HAP-1 (cell line): ENCODE measurements around the gene PLCG2.

ENCODE experiments used
- DNase-seq, 2 experiments: peaks; one replicate each; pipeline ENCODE4 v3.0.0-alpha.2; 2016 to 2020; ENCODE audit warnings: low spot score in 2 of 2
- H3K27me3 ChIP-seq: fragments of 250-450 bp; sonication (Bioruptor Pico); 2 replicates; pipeline ENCODE4 v1.5.1; 2020; ENCODE audit warnings: low read depth, mild to moderate bottlenecking, moderate library complexity
- H3K36me3 ChIP-seq: fragments of 250-450 bp; sonication (Bioruptor Pico); replicated peaks from 2 replicates; pipeline ENCODE4 v1.5.1; 2020; ENCODE audit warnings: mild to moderate bottlenecking
- H3K4me1 ChIP-seq: fragments of 250-450 bp; sonication (Bioruptor Pico); 2 replicates; pipeline ENCODE4 v1.5.1; 2020; ENCODE audit warnings: mild to moderate bottlenecking
- H3K4me3 ChIP-seq: fragments of 250-450 bp; sonication (Bioruptor Pico); 2 replicates; pipeline ENCODE4 v1.5.1; 2020; ENCODE audit warnings: mild to moderate bottlenecking, moderate library complexity
- H3K9me3 ChIP-seq: fragments of 250-450 bp; sonication (Bioruptor Pico); 2 replicates; pipeline ENCODE4 v1.5.1; 2020; ENCODE audit warnings: mild to moderate bottlenecking, moderate library complexity
- in situ Hi-C: fragments of 300-500 bp; cut with MboI; formaldehyde crosslinking; loops from 3 replicates; pipeline ENCODE4 v1.14.3; 2020; ENCODE audit warnings: low sequenced_read_pairs, inconsistent platforms, mixed read lengths

The PLCG2 gene

GRCh38 chr16:81818905-81819304, 39.8 kb downstream of the PLCG2 start:
- in situ Hi-C loops: no loop called here
- DNase-seq: no peak
- H3K4me3 ChIP-seq: no peak overlapping the region
- H3K9me3 ChIP-seq: no peaks in the 10 kb centered on the region
- H3K27me3 ChIP-seq: no peaks in the 10 kb centered on the region
- no peaks in the 10 kb centered on the region for H3K4me1 ChIP-seq
- no peaks in the 10 kb centered on the region for H3K36me3 ChIP-seq

- no peaks in the 10 kb centered on the region for H3K36me3 ChIP-seq
- H3K27me3 ChIP-seq: no peaks in the 10 kb centered on the region
- H3K9me3 ChIP-seq: no peaks in the 10 kb centered on the region
- H3K4me3 ChIP-seq: no peak overlapping the region
- no peaks in the 10 kb centered on the region for H3K4me1 ChIP-seq
- no peak for DNase-seq
- in situ Hi-C loops: no loop called here
Observed at GRCh38 chr16:81821436-81822128, 42.5 kb downstream of the PLCG2 start.

GRCh38 chr16:81823111-81823510, 44.0 kb downstream of the PLCG2 start:
- Histone ChIP-seq H3K27me3 (no peaks in the 10 kb centered on the region), H3K36me3 (no peaks in the 10 kb centered on the region), H3K4me3 (no peak overlapping the region), H3K9me3 (no peaks in the 10 kb centered on the region), H3K4me1 (no peaks in the 10 kb centered on the region)
- no peak for DNase-seq
- in situ Hi-C loops: no loop called here

GRCh38 chr16:81823734-81824133, 44.6 kb downstream of the PLCG2 start:
- no peaks in the 10 kb centered on the region for H3K9me3 ChIP-seq
- no peaks in the 10 kb centered on the region for H3K4me1 ChIP-seq
- no peaks in the 10 kb centered on the region for H3K36me3 ChIP-seq
- no peak overlapping the region for H3K4me3 ChIP-seq
- no peaks in the 10 kb centered on the region for H3K27me3 ChIP-seq
- in situ Hi-C loops: no loop called here
- DNase-seq: no peak

- in situ Hi-C loops: no loop called here
- H3K4me3 ChIP-seq: no peak overlapping the region
- H3K4me1 ChIP-seq: no peaks in the 10 kb centered on the region
- no peaks in the 10 kb centered on the region for H3K27me3 ChIP-seq
- no peaks in the 10 kb centered on the region for H3K9me3 ChIP-seq
- no peaks in the 10 kb centered on the region for H3K36me3 ChIP-seq
- DNase-seq: no peak
Observed at GRCh38 chr16:81826523-81826922, 47.4 kb downstream of the PLCG2 start.

GRCh38 chr16:81830845-81831540, 51.9 kb downstream of the PLCG2 start:
- Histone ChIP-seq H3K27me3 (no peaks in the 10 kb centered on the region), H3K9me3 (no peaks in the 10 kb centered on the region), H3K4me3 (no peak overlapping the region), H3K4me1 (no peaks in the 10 kb centered on the region), H3K36me3 (no peaks in the 10 kb centered on the region)
- DNase-seq: no peak
- in situ Hi-C loops: no loop called here

- H3K36me3 ChIP-seq: no peaks in the 10 kb centered on the region
- H3K4me1 ChIP-seq: no peaks in the 10 kb centered on the region
- DNase-seq: no peak
- H3K4me3 ChIP-seq: no peak overlapping the region
- H3K9me3 ChIP-seq: no peaks in the 10 kb centered on the region
- H3K27me3 ChIP-seq: no peaks in the 10 kb centered on the region
- in situ Hi-C loops: no loop called here
Observed at GRCh38 chr16:81831722-81832126, 52.6 kb downstream of the PLCG2 start.

- DNase-seq: no peak
- Histone ChIP-seq H3K4me3 (no peak overlapping the region), H3K27me3 (no peaks in the 10 kb centered on the region), H3K9me3 (no peaks in the 10 kb centered on the region), H3K36me3 (no peaks in the 10 kb centered on the region), H3K4me1 (no peaks in the 10 kb centered on the region)
- in situ Hi-C loops: no loop called here
Observed at GRCh38 chr16:81832801-81833547, 53.9 kb downstream of the PLCG2 start.

GRCh38 chr16:81833751-81834150, 54.7 kb downstream of the PLCG2 start:
- H3K36me3 ChIP-seq: no peaks in the 10 kb centered on the region
- no peak overlapping the region for H3K4me3 ChIP-seq
- H3K4me1 ChIP-seq: no peaks in the 10 kb centered on the region

GRCh38 chr16:81834868-81835267, 55.8 kb downstream of the PLCG2 start:
- H3K36me3 ChIP-seq: no peaks in the 10 kb centered on the region
- H3K9me3 ChIP-seq: no peaks in the 10 kb centered on the region
- no peak overlapping the region for H3K4me3 ChIP-seq
- no peaks in the 10 kb centered on the region for H3K4me1 ChIP-seq
- no peaks in the 10 kb centered on the region for H3K27me3 ChIP-seq
- DNase-seq: no peak
- in situ Hi-C loops: no loop called here

More at GRCh38 chr16:81833751-81834150, 54.7 kb downstream of the PLCG2 start:
- Histone ChIP-seq H3K9me3 (no peaks in the 10 kb centered on the region), H3K27me3 (no peaks in the 10 kb centered on the region)
- in situ Hi-C loops: no loop called here
- no peak for DNase-seq

- no peak for DNase-seq
- H3K4me1 ChIP-seq: no peaks in the 10 kb centered on the region
- H3K36me3 ChIP-seq: no peaks in the 10 kb centered on the region
- no peaks in the 10 kb centered on the region for H3K27me3 ChIP-seq
- in situ Hi-C loops: no loop called here
- no peak overlapping the region for H3K4me3 ChIP-seq
- no peaks in the 10 kb centered on the region for H3K9me3 ChIP-seq
Observed at GRCh38 chr16:81836279-81837054, 57.4 kb downstream of the PLCG2 start.

- no peaks in the 10 kb centered on the region for H3K36me3 ChIP-seq
- in situ Hi-C loops: no loop called here
- no peaks in the 10 kb centered on the region for H3K9me3 ChIP-seq
- DNase-seq: no peak
- H3K4me3 ChIP-seq: no peak overlapping the region
- H3K27me3 ChIP-seq: no peaks in the 10 kb centered on the region
- H3K4me1 ChIP-seq: no peaks in the 10 kb centered on the region
Observed at GRCh38 chr16:81837312-81837751, 58.2 kb downstream of the PLCG2 start.

- Histone ChIP-seq H3K4me1 (no peaks in the 10 kb centered on the region), H3K27me3 (no peaks in the 10 kb centered on the region), H3K9me3 (no peaks in the 10 kb centered on the region), H3K36me3 (no peaks in the 10 kb centered on the region), H3K4me3 (no peak overlapping the region)
- no peak for DNase-seq
- in situ Hi-C loops: no loop called here
Observed at GRCh38 chr16:81838794-81839193, 59.7 kb downstream of the PLCG2 start.
